Lower lobe of right lung (tissue), 2 donors: ENCODE results near the gene MORN1. TPM values are rescaled to one million over a fixed set of nuclear protein-coding genes. Genes with fewer than 3 reads are reported as not detected.
A peak's percentile ranks its signal among the peaks of the same experiment; 100 is the strongest.
"Not testable (repeated sequence)": the region's sequence is repeated elsewhere in the genome, so short reads cannot be mapped to it uniquely, and the experiment has no call there.

Experiments
- ATAC-seq, 2 donors: fragments of 200-7000 bp; cut with Tn5 transposase; one replicate each; pipeline ENCODE4 v1.9.1; 2020 to 2022; ENCODE audit warnings: mild to moderate bottlenecking in 2 of 2, moderate library complexity in 2 of 2
- DNase-seq: peaks from one replicate; pipeline ENCODE4 v3.0.0-alpha.2; 2020
- H3K27ac ChIP-seq: fragments of 200-600 bp; one replicate; pipeline ENCODE4 v1.8.0; 2022
- H3K27me3 ChIP-seq: fragments of 200-600 bp; one replicate; pipeline ENCODE4 v1.8.0; 2022; ENCODE audit warnings: low read depth
- H3K36me3 ChIP-seq: fragments of 200-600 bp; one replicate; pipeline ENCODE4 v1.8.0; 2022; ENCODE audit warnings: mild to moderate bottlenecking
- H3K4me1 ChIP-seq: fragments of 200-600 bp; one replicate; pipeline ENCODE4 v1.8.0; 2022
- H3K4me3 ChIP-seq: fragments of 200-600 bp; one replicate; pipeline ENCODE4 v1.8.0; 2022; ENCODE audit warnings: mild to moderate bottlenecking
- H3K9me3 ChIP-seq: fragments of 200-600 bp; one replicate; pipeline ENCODE4 v1.8.0; 2022
- intact Hi-C: fragments of 100-400 bp; cut with DNase I; formaldehyde crosslinking; loops from one replicate; pipeline ENCODE4 v1.11.0; 2022
- long read RNA-seq: library from polyadenylated mRNA; unstranded; transcript quantifications from one replicate; pipeline ENCODE4 v2.0.0, GENCODE V29; 2021
- total RNA-seq: library from RNA; stranded (reverse); fragmentation: NEBNext Ultra II Directional; extraction: Animal tissue kit (Norgen Biotek cat#: 25700); gene quantifications from one replicate; pipeline ENCODE4 v1.2.1, GENCODE V29; 2021
- TF ChIP-seq, protein P1 (sequence below): fragments of 200-600 bp; IDR thresholded peaks from one replicate; pipeline ENCODE4 v1.8.0; 2022; ENCODE audit warnings: antibody characterized with exemption, mild to moderate bottlenecking
- donor health status: DM: no; HTN: yes; CAD: no; lungs with severe emphysema.

Gene MORN1
- total RNA-seq, result 13.4 TPM
- long read RNA-seq, partial matches to known transcripts, result 7 of 14 reads
- long read RNA-seq, other reads (novel, unspliced or antisense), result 7 of 14 reads

GRCh38 chr1:2391041-2391930, at the start of gene MORN1, which contains the start of gene RER1:
Gene MORN1 (minus strand): TSS chr1:2391554. CDS start chr1:2391533, 21 bp downstream.
Gene RER1 (plus strand): TSS chr1:2391841. CDS start chr1:2395791, 3,950 bp downstream.
- no peaks in the 10 kb centered on the region for H3K9me3 ChIP-seq
- peak within 1 kb of the TSS; percentile 87 for H3K27ac ChIP-seq
- H3K4me3 ChIP-seq, result peak within 1 kb of the TSS; percentile 98
- H3K27me3 ChIP-seq, result no peaks in the 10 kb centered on the region
- peak; percentile 100 for DNase-seq
- peak; percentile 98 for ATAC-seq
- intact Hi-C loops, result no loop called here
- H3K36me3 ChIP-seq, result peaks cover 37% of the 10 kb centered on the region
- H3K4me1 ChIP-seq, result peaks cover 33% of the 10 kb centered on the region
- TF ChIP-seq, protein P1, sequence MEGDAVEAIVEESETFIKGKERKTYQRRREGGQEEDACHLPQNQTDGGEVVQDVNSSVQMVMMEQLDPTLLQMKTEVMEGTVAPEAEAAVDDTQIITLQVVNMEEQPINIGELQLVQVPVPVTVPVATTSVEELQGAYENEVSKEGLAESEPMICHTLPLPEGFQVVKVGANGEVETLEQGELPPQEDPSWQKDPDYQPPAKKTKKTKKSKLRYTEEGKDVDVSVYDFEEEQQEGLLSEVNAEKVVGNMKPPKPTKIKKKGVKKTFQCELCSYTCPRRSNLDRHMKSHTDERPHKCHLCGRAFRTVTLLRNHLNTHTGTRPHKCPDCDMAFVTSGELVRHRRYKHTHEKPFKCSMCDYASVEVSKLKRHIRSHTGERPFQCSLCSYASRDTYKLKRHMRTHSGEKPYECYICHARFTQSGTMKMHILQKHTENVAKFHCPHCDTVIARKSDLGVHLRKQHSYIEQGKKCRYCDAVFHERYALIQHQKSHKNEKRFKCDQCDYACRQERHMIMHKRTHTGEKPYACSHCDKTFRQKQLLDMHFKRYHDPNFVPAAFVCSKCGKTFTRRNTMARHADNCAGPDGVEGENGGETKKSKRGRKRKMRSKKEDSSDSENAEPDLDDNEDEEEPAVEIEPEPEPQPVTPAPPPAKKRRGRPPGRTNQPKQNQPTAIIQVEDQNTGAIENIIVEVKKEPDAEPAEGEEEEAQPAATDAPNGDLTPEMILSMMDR, result no peak

DNA sequence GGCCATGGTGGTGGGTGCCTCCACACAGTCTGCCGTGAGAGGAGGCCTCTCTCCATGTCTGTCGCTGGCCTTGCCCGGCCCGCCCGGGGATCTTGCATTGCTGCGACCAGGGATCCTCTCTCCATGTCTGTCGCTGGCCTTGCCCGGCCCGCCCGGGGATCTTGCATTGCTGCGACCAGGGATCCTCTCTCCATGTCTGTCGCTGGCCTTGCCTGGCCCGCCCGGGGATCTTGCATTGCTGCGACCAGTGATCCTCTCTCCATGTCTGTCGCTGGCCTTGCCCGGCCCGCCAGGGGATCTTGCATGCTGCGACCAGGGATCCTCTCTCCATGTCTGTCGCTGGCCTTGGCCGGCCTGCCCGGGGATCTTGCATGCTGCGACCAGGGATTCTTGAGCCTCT, 49.0 kb upstream of the MORN1 start:
- H3K4me3 ChIP-seq, H3K9me3 ChIP-seq, intact Hi-C loops, H3K4me1 ChIP-seq, H3K36me3 ChIP-seq, H3K27ac ChIP-seq: not testable (repeated sequence)
- peaks cover 38% of the 10 kb centered on the region for H3K27me3 ChIP-seq
- ATAC-seq (peak; percentile 3 to 14), DNase-seq (peak; percentile 59)

GRCh38 chr1:2439369-2439768, 48.0 kb upstream of the MORN1 start:
- intact Hi-C loops, result no loop called here
- ATAC-seq (no peak), DNase-seq (no peak)
- TF ChIP-seq, protein P1, result no peak
- Histone ChIP-seq H3K27ac (no peak overlapping the region), H3K4me1 (no peaks in the 10 kb centered on the region), H3K4me3 (no peak overlapping the region), H3K9me3 (no peaks in the 10 kb centered on the region), H3K27me3 (peaks cover 33% of the 10 kb centered on the region), H3K36me3 (no peaks in the 10 kb centered on the region)

- no peak overlapping the region for H3K27ac ChIP-seq
- peaks cover 33% of the 10 kb centered on the region for H3K27me3 ChIP-seq
- no peaks in the 10 kb centered on the region for H3K9me3 ChIP-seq
- no peaks in the 10 kb centered on the region for H3K4me1 ChIP-seq
- H3K36me3 ChIP-seq, result no peaks in the 10 kb centered on the region
- H3K4me3 ChIP-seq, result no peak overlapping the region
- no peak for ATAC-seq
- intact Hi-C loops, result no loop called here
- TF ChIP-seq, protein P1, result no peak
- DNase-seq, result no peak
Measured at GRCh38 chr1:2438641-2439040, 47.3 kb upstream of the MORN1 start.

DNA sequence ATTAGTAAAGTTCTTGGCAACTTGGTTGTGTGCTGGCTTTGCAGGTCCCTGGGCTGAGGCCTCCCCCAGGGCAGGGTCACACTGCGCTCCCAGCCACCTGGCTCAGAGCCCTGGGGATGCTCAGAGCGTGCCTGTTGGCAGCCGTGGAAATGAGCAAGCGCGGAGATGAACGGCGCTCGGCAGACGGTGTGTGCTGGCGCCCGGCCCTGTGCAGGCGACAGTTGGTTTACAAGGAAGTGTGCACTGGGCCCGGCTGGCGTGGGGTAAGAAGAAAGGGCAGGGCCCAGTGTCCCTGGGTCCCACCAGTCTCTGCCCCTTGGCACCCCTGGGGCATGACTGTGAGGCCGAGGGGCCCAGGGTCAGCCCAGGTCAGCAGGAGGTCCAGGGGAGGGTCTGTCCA, 46.7 kb upstream of the MORN1 start:
- H3K4me1 ChIP-seq, result no peaks in the 10 kb centered on the region
- DNase-seq (no peak), ATAC-seq (no peak)
- H3K36me3 ChIP-seq, result no peaks in the 10 kb centered on the region
- H3K27me3 ChIP-seq, result peaks cover 32% of the 10 kb centered on the region
- intact Hi-C loops, result no loop called here
- no peaks in the 10 kb centered on the region for H3K9me3 ChIP-seq
- H3K4me3 ChIP-seq, result no peak overlapping the region
- TF ChIP-seq, protein P1, result no peak
- no peak overlapping the region for H3K27ac ChIP-seq

GRCh38 chr1:2437617-2438016, 46.3 kb upstream of the MORN1 start:
- H3K36me3 ChIP-seq, result no peaks in the 10 kb centered on the region
- intact Hi-C loops, result no loop called here
- ATAC-seq, result no peak
- H3K4me1 ChIP-seq, result no peaks in the 10 kb centered on the region
- DNase-seq, result no peak
- no peaks in the 10 kb centered on the region for H3K9me3 ChIP-seq
- H3K4me3 ChIP-seq, result no peak overlapping the region
- H3K27me3 ChIP-seq, result peaks cover 32% of the 10 kb centered on the region
- TF ChIP-seq, protein P1, result no peak
- no peak overlapping the region for H3K27ac ChIP-seq
